Coronary artery (tissue), 2 donors: Measurements from ENCODE around the gene COIL.

Experiments
- DNase-seq: peaks from one replicate; pipeline ENCODE4 v3.0.0-alpha.2; 2017; ENCODE audit warnings: low spot score
- H3K27ac ChIP-seq, 2 donors: fragments of 200-600 bp; sonication (generic); one replicate each; pipeline ENCODE4 v1.5.1; 2016 to 2019
- H3K4me3 ChIP-seq: fragments of 200-600 bp; sonication (generic); 2 replicates; pipeline ENCODE4 v1.5.1; 2016; ENCODE audit warnings: mild to moderate bottlenecking, moderate library complexity
- CTCF ChIP-seq: fragments of 200-600 bp; sonication (generic); IDR thresholded peaks from one replicate; pipeline ENCODE4 v1.5.1; 2019; ENCODE audit warnings: antibody characterized with exemption

The COIL gene

GRCh38 chr17:56890390-56890789 is 70.5 kb downstream of the COIL start:
- H3K4me3 ChIP-seq: no peak overlapping the region
- TF ChIP-seq CTCF: no peak
- H3K27ac ChIP-seq: no peak overlapping the region
- no peak for DNase-seq
